Stomach (tissue), 9 donors: ENCODE results near the gene TSNAXIP1. TPM values are rescaled to one million over a fixed set of nuclear protein-coding genes. Genes with fewer than 3 reads are reported as not detected.

ENCODE experiments used
- DNase-seq, 2 donors: peaks; one replicate each; pipeline versions ENCODE4 v3.0.0 to v3.0.0-alpha.2; 2013 to 2019
- H3K27ac ChIP-seq, 5 donors: fragments of 200-600 bp in 4 of 5; sonication (generic) in 4 of 5; one replicate each; pipeline ENCODE4 v1.5.1; 2013 to 2019; ENCODE audit warnings: mild to moderate bottlenecking in 1 of 5, moderate library complexity in 1 of 5
- H3K27me3 ChIP-seq, 3 donors: fragments of 200-600 bp; sonication (generic); one replicate each; pipeline ENCODE4 v1.5.1; 2017 to 2019; ENCODE audit warnings: mixed run types in 1 of 3
- H3K36me3 ChIP-seq, 4 donors: fragments of 200-600 bp; sonication (generic); 1 replicate in 3 of 4; 2 replicates in 1 of 4; pipeline ENCODE4 v1.5.1; 2016 to 2019
- H3K4me1 ChIP-seq, 4 donors: fragments of 200-600 bp; sonication (generic); one replicate each; pipeline ENCODE4 v1.5.1; 2016 to 2019
- H3K4me3 ChIP-seq, 4 donors: fragments of 200-600 bp; sonication (generic) in 3 of 4; one replicate each; pipeline ENCODE4 v1.5.1; 2016 to 2019; ENCODE audit warnings: mild to moderate bottlenecking in 1 of 4
- H3K9me3 ChIP-seq, 4 donors: fragments of 200-600 bp; sonication (generic); one replicate each; pipeline ENCODE4 v1.5.1; 2016 to 2019
- EP300 ChIP-seq: sonication (generic); formaldehyde crosslinking; IDR thresholded peaks from one replicate; pipeline ENCODE4 v1.6.1; 2017; ENCODE audit warnings: antibody characterized with exemption
- POLR2A ChIP-seq, 4 donors: fragments of 450-650 bp; IDR thresholded peaks; one replicate each; pipeline ENCODE4 v1.6.1; 2016; ENCODE audit warnings: antibody characterized with exemption in 4 of 4, control low read depth in 2 of 4, mild to moderate bottlenecking in 1 of 4, moderate library complexity in 1 of 4
- POLR2AphosphoS5 ChIP-seq, 3 donors: sonication (generic); formaldehyde crosslinking; IDR thresholded peaks; one replicate each; pipeline ENCODE4 v1.6.1; 2016; ENCODE audit warnings: antibody characterized with exemption in 3 of 3
- WGBS, 5 donors: extraction: QIAGEN DNeasy Blood & Tissue Kit in 3 of 5; methylation state at CpG; one replicate each; pipeline versions ENCODE4 v1.1.5 to v1.1.7; 2013 to 2018; 5-methylcytosine and 5-hydroxymethylcytosine counted together
- intact Hi-C: fragments of 100-400 bp; cut with DNase I; formaldehyde crosslinking; loops from one replicate; pipeline ENCODE4 v1.15.1; 2023; ENCODE audit warnings: low total_unique reads
- polyA plus RNA-seq, 3 donors: library from polyadenylated mRNA; stranded (reverse); fragments of 200-250 nt; gene quantifications; one replicate each; pipeline ENCODE4 v1.2.3, GENCODE V29; 2013
- total RNA-seq, 5 donors: library from RNA; depleted of rRNA; stranded (reverse); fragments of >200 nt; gene quantifications; one replicate each; pipeline versions ENCODE4 v1.1.0 to v1.2.3, GENCODE V29; 2014 to 2016
- TF ChIP-seq, protein P1 (sequence below), 7 experiments: fragments of 450-650 bp in 4 of 7; fragments of 200-600 bp in 3 of 7; sonication (generic) in 3 of 7; IDR thresholded peaks; one replicate each; pipeline ENCODE4 v1.5.1; 2016 to 2019; ENCODE audit warnings: antibody characterized with exemption in 7 of 7, control low read depth in 2 of 7, mild to moderate bottlenecking in 1 of 7
- donor health status: healthy with polysubstance abuse.
- donor health status: Bipolar disorder and iron deficiency.
- donor health status: healthy.

The TSNAXIP1 gene
- total and polyA plus RNA-seq, 8 donors, result 0.45 to 25.7 (median 1.2) TPM; not detected in 1

DNA sequence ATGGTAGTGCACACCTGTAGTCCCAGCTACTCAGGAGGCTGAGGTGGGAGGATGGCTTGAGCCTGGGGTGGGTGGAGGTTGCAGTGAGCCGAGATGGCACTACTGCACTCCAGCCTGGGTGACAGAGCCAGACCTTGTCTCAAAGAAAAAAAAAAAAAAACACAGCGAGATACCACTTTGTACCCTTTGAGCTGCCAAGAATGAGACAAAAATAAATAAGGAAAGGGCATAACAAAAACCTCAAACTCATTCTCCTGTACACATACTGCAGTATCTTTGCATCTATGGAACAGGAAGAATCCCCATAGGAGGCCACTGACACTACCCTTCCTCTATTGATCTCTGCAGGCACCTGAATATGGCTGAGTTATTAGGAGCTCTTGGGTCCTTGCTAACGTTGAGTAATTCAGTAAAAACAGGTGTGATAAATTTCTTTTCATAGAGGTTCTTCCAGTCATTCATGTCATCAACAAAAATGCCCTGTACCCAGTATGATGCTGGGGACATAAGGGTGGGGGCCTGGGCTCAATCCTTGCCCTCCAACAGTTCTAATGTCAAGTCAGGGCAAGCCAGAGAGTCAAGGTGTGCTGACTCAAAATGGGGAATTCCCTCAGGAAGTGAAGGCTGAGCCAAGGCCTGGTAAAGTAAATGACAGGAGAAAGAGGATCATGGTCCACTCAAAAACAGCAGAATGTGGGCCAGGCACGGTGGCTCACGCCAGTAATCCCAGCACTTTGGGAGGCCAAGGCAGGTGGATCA, 27.3 kb upstream of the TSNAXIP1 start:
- intact Hi-C loops, result no loop called here
- Histone ChIP-seq H3K36me3 (peaks cover 0 to 6% (median 0%) of the 10 kb centered on the region in 4 donors), H3K9me3 (no peaks in the 10 kb centered on the region), H3K27ac (peak overlapping the region in 2 of 5 donors; percentile 24 to 38), H3K4me3 (no peak overlapping the region), H3K27me3 (no peaks in the 10 kb centered on the region), H3K4me1 (peaks cover 9 to 38% (median 34%) of the 10 kb centered on the region in 4 donors)
- WGBS, 5 donors, result 30 to 62% (median 57%) methylated on average over 5 of the region's 5 CpGs
- TF ChIP-seq POLR2AphosphoS5 (IDR thresholded peaks at IDR 0.05), result no peak
- no peak for TF ChIP-seq EP300
- no peak for TF ChIP-seq POLR2A (IDR thresholded peaks at IDR 0.05)
- TF ChIP-seq, protein P1, sequence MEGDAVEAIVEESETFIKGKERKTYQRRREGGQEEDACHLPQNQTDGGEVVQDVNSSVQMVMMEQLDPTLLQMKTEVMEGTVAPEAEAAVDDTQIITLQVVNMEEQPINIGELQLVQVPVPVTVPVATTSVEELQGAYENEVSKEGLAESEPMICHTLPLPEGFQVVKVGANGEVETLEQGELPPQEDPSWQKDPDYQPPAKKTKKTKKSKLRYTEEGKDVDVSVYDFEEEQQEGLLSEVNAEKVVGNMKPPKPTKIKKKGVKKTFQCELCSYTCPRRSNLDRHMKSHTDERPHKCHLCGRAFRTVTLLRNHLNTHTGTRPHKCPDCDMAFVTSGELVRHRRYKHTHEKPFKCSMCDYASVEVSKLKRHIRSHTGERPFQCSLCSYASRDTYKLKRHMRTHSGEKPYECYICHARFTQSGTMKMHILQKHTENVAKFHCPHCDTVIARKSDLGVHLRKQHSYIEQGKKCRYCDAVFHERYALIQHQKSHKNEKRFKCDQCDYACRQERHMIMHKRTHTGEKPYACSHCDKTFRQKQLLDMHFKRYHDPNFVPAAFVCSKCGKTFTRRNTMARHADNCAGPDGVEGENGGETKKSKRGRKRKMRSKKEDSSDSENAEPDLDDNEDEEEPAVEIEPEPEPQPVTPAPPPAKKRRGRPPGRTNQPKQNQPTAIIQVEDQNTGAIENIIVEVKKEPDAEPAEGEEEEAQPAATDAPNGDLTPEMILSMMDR (IDR thresholded peaks at IDR 0.05), result no peak
- DNase-seq, result no peak

GRCh38 chr16:67780847-67781564, 25.7 kb upstream of the TSNAXIP1 start:
- Histone ChIP-seq H3K27ac (peak overlapping the region in 2 of 5 donors; percentile 24 to 38), H3K9me3 (no peaks in the 10 kb centered on the region), H3K4me1 (peaks cover 9 to 36% (median 33%) of the 10 kb centered on the region in 4 donors), H3K36me3 (peaks cover 0 to 6% (median 2%) of the 10 kb centered on the region in 4 donors), H3K4me3 (no peak overlapping the region), H3K27me3 (no peaks in the 10 kb centered on the region)
- WGBS, 5 donors, result 66 to 74% (median 69%) methylated on average over 7 of the region's 7 CpGs
- intact Hi-C loops, result no loop called here
- TF ChIP-seq EP300, result no peak
- peak in 1 of 3 donors; percentile 42 for TF ChIP-seq POLR2AphosphoS5 (IDR thresholded peaks at IDR 0.05)
- DNase-seq, result peak; percentile 14 to 44

DNA sequence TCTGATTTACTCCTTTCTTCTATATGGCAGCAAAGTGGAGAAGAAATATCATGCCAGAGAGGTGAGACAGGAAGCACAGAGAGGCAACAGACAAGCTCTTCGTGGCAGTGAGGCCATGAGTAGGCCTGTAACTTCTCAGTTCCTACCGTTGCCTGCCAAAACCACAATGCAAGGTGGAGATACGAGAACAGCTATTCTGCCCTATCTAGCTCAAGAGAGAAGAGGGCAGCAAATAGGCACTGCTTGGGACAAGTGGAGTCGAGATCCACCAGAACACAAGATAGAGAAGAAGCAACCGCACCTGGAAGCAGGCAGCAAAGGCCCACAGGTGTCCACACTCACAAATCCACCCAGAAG, 25.1 kb upstream of the TSNAXIP1 start:
- Histone ChIP-seq H3K27me3 (no peaks in the 10 kb centered on the region), H3K4me1 (peaks cover 9 to 36% (median 33%) of the 10 kb centered on the region in 4 donors), H3K9me3 (no peaks in the 10 kb centered on the region), H3K4me3 (no peak overlapping the region), H3K27ac (peak overlapping the region in 1 of 5 donors; percentile 38), H3K36me3 (peaks cover 0 to 6% (median 2%) of the 10 kb centered on the region in 4 donors)
- intact Hi-C loops, result no loop called here
- TF ChIP-seq, protein P1 (IDR thresholded peaks at IDR 0.05), result no peak
- TF ChIP-seq POLR2AphosphoS5 (IDR thresholded peaks at IDR 0.05) (no peak), EP300 (no peak), POLR2A (IDR thresholded peaks at IDR 0.05) (no peak)
- peak in 1 of 2 donors; percentile 14 for DNase-seq
- 35 to 58% (median 54%) methylated on average over 5 of the region's 5 CpGs for WGBS, 5 donors

DNA sequence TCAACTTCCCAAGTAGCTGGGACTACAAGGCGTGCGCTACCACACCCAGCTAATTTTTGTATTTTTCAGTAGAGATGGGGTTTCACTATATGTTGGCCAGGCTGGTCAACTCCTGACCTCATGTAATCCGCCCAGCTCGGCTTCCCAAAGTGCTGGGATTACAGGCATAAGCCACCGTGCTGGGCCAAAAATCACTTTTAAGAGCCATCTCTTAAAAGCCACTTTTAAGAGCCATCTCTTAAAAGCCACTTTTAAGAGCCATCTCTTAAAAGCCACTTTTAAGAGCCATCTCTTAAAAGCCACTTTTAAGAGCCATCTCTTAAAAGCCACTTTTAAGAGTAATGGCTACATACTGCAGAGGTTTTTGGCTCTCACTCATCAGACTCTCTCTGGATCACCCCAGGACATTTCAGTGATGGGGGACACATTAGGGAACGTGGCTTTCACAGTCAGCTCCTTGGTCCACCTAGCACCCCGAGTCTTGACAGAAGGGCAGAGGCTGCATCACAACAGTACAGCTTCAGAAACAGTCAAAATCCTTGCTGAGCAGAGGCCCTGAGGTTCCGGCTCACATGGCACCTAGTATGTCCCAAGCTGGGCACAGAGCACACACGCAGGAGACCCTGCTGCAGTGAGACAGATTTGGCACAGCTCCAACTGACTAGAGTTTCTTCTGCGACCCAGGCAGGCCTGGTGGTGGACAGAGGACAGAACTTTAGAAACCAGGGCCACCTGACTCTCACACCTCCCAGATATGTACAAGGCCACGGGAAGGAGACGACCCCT, 23.9 kb upstream of the TSNAXIP1 start:
- no peaks in the 10 kb centered on the region for H3K27me3 ChIP-seq
- H3K4me1 ChIP-seq, result peaks cover 9 to 36% (median 33%) of the 10 kb centered on the region in 4 donors
- no peaks in the 10 kb centered on the region for H3K9me3 ChIP-seq
- TF ChIP-seq, protein P1 (IDR thresholded peaks at IDR 0.05), result no peak
- TF ChIP-seq POLR2A (IDR thresholded peaks at IDR 0.05) (no peak), POLR2AphosphoS5 (IDR thresholded peaks at IDR 0.05) (no peak), EP300 (no peak)
- H3K27ac ChIP-seq, result no peak overlapping the region
- peaks cover 0 to 6% (median 2%) of the 10 kb centered on the region in 4 donors for H3K36me3 ChIP-seq
- 89 to 93% (median 91%) methylated on average over 10 to 12 of the region's 12 CpGs for WGBS, 5 donors
- no peak overlapping the region for H3K4me3 ChIP-seq
- intact Hi-C loops, result no loop called here
- no peak for DNase-seq
